ENCODE results near the gene ABCD4.
A peak's percentile ranks its signal among the peaks of the same experiment; 100 is the strongest.

The ABCD4 gene

DNA sequence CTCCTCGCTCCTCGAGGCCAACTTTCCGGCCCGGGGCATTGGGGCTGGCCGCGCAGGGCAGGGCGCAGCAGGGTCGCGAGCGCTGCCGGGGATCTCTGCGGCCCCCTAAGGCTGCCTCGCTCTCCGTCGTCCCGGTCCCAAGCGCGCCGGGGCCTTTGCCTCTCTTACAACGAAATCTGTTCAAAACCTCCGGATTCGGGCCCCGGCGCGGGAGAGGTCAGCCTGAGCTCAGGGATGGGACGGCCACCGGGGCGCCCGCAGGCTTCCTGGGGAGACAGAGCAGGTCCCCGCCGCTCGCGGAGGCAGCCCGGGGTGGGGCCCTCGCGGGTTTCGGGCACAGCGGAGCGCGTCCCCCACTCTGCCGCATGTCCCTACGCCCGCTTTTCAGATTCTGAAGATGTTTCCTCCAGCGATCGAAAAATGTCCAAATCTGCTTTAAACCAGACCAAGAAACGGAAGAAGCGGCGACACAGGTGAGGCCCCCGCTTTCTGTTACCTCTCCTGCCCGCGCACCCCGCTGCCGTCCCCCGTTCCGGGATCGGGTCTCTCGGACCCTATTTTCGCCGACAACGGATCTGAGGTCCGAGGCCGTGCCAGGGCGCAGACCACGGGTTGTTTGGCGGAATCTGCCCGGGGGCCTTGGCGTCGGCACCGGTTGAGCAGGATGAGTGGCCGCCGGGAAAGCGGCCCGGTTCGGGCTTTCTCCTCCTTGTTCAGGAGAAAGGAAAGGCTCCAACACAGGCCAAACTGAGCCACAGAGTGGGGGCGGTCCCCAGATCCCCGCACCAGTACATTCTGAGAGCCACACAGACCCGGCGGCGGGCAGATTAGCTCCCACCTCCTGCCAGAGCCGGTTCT is 61.7 kb downstream of the ABCD4 start:
- in situ Hi-C loops (cut with MboI; ENCODE audit: low pct_unique_long_range_greater_than_20kb, low sequenced_read_pairs): no loop called here
- DNase-seq: peak; percentile 28

DNA sequence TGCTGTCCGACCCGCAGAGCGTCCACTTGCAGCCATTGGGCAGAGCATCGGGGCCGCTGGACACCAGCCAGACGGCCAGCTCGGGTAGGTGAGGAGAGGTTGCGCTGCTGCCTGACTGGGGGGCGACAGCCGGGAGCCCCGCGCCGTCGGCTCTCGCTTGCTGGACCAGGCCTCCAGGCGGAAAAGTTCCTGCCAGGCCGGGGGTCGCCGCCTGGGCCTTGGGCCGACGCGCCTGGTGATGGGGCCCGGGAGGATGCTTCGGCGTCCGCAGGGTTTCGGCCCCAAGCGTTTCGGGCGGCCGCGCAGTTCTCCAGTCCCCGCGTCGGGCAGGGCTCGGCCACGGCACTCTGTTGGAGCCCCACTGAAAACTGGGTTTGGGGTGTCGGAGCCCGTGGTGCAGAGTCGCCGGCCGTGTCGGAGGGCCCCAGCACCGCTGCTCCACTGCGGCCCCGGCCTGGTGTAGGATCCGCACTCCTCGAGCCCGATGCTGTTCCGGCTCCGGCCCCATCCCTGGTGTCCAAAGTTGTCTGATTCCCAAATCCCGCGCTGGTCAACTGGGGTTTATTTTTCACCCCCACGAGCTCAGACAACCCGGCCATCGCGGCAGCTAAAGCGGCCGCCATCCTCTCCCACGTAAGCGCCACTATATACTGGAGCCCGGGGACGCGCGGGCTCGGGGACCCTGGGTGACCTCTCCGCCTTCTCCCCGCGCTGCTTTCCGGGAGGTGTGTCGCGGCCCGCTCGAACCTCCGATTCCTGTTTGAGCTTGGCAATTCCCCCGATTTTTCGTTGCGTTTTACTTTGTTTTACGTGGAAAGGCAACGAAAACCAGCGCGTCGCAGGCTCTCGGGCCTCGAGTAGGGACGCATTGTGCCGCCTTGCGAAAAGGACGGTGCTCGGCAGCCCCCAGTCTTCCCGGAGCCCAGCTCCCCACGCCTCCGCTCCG is 62.6 kb downstream of the ABCD4 start:
- DNase-seq: no peak
- in situ Hi-C loops (cut with MboI; ENCODE audit: low pct_unique_long_range_greater_than_20kb, low sequenced_read_pairs): no loop called here

DNA sequence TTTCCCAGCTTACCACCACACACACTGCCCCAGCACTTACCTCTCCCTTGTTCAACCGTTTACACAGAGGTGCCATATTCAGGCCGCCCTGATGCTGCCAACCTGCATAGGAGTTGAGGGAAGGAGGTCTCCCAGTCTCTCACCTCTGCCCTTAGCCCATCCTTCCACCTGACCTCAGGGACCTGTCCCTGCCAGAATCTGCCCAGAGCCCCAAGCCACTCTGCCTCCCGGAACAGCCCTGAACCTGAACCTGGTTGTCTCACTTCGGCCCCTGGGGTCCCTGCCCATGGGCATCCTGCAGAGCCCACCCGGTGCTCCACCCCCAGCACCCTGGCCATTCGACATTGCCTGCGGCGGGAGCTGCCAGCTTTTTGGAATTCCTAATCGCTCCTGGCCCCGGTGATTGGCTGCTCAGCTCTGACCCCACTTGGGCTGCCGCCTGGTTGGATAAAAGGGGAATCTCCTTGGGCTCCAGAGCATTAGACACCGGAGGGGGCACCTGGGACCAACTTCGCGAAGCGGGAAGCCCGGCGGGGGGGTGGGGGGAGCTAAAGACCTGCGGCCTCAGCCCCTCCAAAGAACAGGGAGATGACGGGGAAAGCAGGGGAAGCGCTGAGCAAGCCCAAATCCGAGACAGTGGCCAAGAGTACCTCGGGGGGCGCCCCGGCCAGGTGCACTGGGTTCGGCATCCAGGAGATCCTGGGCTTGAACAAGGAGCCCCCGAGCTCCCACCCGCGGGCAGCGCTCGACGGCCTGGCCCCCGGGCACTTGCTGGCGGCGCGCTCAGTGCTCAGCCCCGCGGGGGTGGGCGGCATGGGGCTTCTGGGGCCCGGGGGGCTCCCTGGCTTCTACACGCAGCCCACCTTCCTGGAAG is 63.5 kb downstream of the ABCD4 start, which contains the start of gene VSX2:
VSX2 (plus strand) TSS at position 476 of the 874 bp plus-strand sequence; CDS start at position 589, 113 bp downstream.
- in situ Hi-C loops (cut with MboI; ENCODE audit: low pct_unique_long_range_greater_than_20kb, low sequenced_read_pairs): no loop called here
- DNase-seq: no peak

- no peak for DNase-seq
- in situ Hi-C loops (cut with MboI; ENCODE audit: low pct_unique_long_range_greater_than_20kb, low sequenced_read_pairs): no loop called here
Measured at GRCh38 chr14:74237441-74237840, 65.3 kb downstream of the ABCD4 start.

Measured in KBM-7 (cell line).